Osteoblast (primary cell): Measurements from ENCODE around the gene DDC. TPM values are rescaled to one million over a fixed set of nuclear protein-coding genes. Genes with fewer than 3 reads are reported as not detected.

ENCODE experiments used
- DNase-seq: peaks from one replicate; pipeline ENCODE4 v3.0.0; 2011; ENCODE audit warnings: low spot score, mixed read lengths; ENCODE audit not compliant: insufficient read length; ENCODE audit errors: missing footprints
- H2AFZ ChIP-seq: 2 replicates; pipeline ENCODE4 v1.6.0; 2011; ENCODE audit warnings: mild to moderate bottlenecking, low read length
- H3K27ac ChIP-seq: 2 replicates; pipeline ENCODE4 v1.5.1; 2011; ENCODE audit warnings: mild to moderate bottlenecking, low read depth, low read length, moderate library complexity
- H3K27me3 ChIP-seq: 2 replicates; pipeline ENCODE4 v1.6.0; 2012; ENCODE audit warnings: mild to moderate bottlenecking, control low read depth, inconsistent platforms, low read length, moderate library complexity; ENCODE audit not compliant: insufficient read depth
- H3K36me3 ChIP-seq: 2 replicates; pipeline ENCODE4 v1.5.1; 2011; ENCODE audit warnings: mild to moderate bottlenecking, low read length, control low read depth, moderate library complexity; ENCODE audit not compliant: insufficient read depth
- H3K4me1 ChIP-seq: 2 replicates; pipeline ENCODE4 v1.5.1; 2011; ENCODE audit warnings: mild to moderate bottlenecking, low read length, control low read depth, moderate library complexity; ENCODE audit not compliant: insufficient read depth
- H3K4me2 ChIP-seq: 2 replicates; pipeline ENCODE4 v1.6.0; 2011; ENCODE audit warnings: mild to moderate bottlenecking, low read length; ENCODE audit not compliant: insufficient read depth
- H3K4me3 ChIP-seq: fragments of 200-600 bp; sonication (generic); 3 replicates; pipeline ENCODE4 v1.5.1; 2012; ENCODE audit warnings: mild to moderate bottlenecking, low read length, inconsistent platforms; ENCODE audit not compliant: insufficient read depth
- H3K79me2 ChIP-seq: 2 replicates; pipeline ENCODE4 v1.6.0; 2012; ENCODE audit warnings: mild to moderate bottlenecking, low read length, control low read depth, inconsistent platforms; ENCODE audit not compliant: insufficient read depth
- H3K9me3 ChIP-seq: 2 replicates; pipeline ENCODE4 v1.5.1; 2011; ENCODE audit warnings: low read depth, low read length, control low read depth
- H4K20me1 ChIP-seq: 2 replicates; pipeline ENCODE4 v1.6.0; 2012; ENCODE audit warnings: mild to moderate bottlenecking, low read length, control low read depth; ENCODE audit not compliant: insufficient read depth
- total RNA-seq: library from RNA; depleted of rRNA; stranded (reverse); fragments of >200 nt; gene quantifications from 2 replicates; pipeline ENCODE4 v1.2.3, GENCODE V29; 2012
- TF ChIP-seq, protein P1 (sequence below): IDR thresholded peaks from 2 replicates; pipeline ENCODE4 v1.5.1; 2011; ENCODE audit warnings: mild to moderate bottlenecking, low read depth, low read length, moderate library complexity; ENCODE audit errors: extremely low read depth

Gene DDC
- total RNA-seq, 1 donor = not detected

GRCh38 chr7:50502001-50502684 lies 63.1 kb downstream of the DDC start:
- H3K4me3 ChIP-seq = no peak overlapping the region
- peak; percentile 95 for DNase-seq
- peak overlapping the region; percentile 29 for H2AFZ ChIP-seq
- H3K4me2 ChIP-seq = peak overlapping the region; percentile 1
- H4K20me1 ChIP-seq = no peaks in the 10 kb centered on the region
- no peaks in the 10 kb centered on the region for H3K36me3 ChIP-seq
- peaks cover 10% of the 10 kb centered on the region for H3K4me1 ChIP-seq
- no peak overlapping the region for H3K27ac ChIP-seq
- TF ChIP-seq, protein P1, sequence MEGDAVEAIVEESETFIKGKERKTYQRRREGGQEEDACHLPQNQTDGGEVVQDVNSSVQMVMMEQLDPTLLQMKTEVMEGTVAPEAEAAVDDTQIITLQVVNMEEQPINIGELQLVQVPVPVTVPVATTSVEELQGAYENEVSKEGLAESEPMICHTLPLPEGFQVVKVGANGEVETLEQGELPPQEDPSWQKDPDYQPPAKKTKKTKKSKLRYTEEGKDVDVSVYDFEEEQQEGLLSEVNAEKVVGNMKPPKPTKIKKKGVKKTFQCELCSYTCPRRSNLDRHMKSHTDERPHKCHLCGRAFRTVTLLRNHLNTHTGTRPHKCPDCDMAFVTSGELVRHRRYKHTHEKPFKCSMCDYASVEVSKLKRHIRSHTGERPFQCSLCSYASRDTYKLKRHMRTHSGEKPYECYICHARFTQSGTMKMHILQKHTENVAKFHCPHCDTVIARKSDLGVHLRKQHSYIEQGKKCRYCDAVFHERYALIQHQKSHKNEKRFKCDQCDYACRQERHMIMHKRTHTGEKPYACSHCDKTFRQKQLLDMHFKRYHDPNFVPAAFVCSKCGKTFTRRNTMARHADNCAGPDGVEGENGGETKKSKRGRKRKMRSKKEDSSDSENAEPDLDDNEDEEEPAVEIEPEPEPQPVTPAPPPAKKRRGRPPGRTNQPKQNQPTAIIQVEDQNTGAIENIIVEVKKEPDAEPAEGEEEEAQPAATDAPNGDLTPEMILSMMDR = no peak
- no peaks in the 10 kb centered on the region for H3K79me2 ChIP-seq
- H3K27me3 ChIP-seq = peaks cover 4% of the 10 kb centered on the region
- no peaks in the 10 kb centered on the region for H3K9me3 ChIP-seq

- Histone ChIP-seq H3K4me3 (no peak overlapping the region), H4K20me1 (no peaks in the 10 kb centered on the region), H3K9me3 (no peaks in the 10 kb centered on the region), H3K4me2 (no peak overlapping the region), H2AFZ (no peak overlapping the region), H3K27ac (no peak overlapping the region), H3K4me1 (peaks cover 18% of the 10 kb centered on the region), H3K36me3 (no peaks in the 10 kb centered on the region), H3K79me2 (no peaks in the 10 kb centered on the region), H3K27me3 (peaks cover 4% of the 10 kb centered on the region)
- TF ChIP-seq, protein P1 = no peak
- no peak for DNase-seq
Observed at GRCh38 chr7:50499092-50499491, 66.1 kb downstream of the DDC start.

DNA sequence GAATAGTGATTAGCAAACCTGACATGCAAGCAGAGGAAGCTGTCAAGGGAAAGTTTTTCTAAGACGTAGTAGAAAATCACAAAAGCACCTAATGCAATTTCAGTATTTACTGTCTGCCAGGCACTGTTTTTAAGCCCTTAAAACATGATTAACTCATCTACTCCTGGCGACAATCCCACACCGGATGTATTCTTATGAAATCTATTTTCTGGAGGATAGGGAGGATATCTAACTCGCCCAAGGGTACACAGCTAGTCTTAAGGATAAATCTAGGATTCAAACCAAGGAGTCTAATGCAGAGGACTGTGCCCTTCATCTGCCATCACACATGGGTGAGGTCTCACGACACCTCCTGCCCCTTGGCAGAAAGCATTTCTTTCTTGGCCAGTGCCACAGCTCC lies 67.2 kb downstream of the DDC start:
- Histone ChIP-seq H3K79me2 (no peaks in the 10 kb centered on the region), H4K20me1 (no peaks in the 10 kb centered on the region), H3K9me3 (no peaks in the 10 kb centered on the region), H3K4me2 (no peak overlapping the region), H2AFZ (no peak overlapping the region), H3K4me1 (peaks cover 18% of the 10 kb centered on the region), H3K27me3 (peaks cover 4% of the 10 kb centered on the region), H3K4me3 (no peak overlapping the region), H3K36me3 (no peaks in the 10 kb centered on the region), H3K27ac (no peak overlapping the region)
- TF ChIP-seq, protein P1 = no peak
- DNase-seq = no peak

DNA sequence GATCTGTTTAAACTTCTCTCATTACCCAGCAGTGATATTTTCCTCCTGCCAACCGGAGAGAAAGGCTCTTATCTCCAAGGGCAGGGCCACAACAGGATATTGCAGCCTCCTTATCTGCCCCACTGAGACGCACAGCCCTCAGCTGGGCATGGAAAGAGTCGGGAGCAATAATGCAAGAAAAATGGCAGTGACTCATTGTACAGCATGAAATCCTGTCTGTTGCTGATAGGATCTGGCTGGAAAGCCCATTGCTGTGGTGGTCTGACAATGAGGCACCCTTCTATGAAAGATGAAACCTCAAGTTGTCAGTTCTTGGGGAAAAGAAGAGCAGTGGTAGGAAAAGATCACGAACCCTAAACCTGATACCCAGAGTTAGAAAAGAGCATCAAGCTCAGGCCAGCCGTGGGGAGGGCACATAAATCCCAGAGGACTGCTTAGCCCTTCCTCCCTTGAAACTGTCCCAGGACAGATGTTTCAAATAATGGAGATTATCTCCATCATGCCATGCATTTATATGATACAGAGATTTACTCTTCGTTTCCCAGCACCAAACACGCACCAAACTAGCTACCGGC lies 68.0 kb downstream of the DDC start:
- no peak for DNase-seq
- H3K9me3 ChIP-seq = no peaks in the 10 kb centered on the region
- no peaks in the 10 kb centered on the region for H4K20me1 ChIP-seq
- TF ChIP-seq, protein P1 = no peak
- H3K4me3 ChIP-seq = no peak overlapping the region
- H3K27me3 ChIP-seq = peaks cover 4% of the 10 kb centered on the region
- H3K4me2 ChIP-seq = no peak overlapping the region
- H3K4me1 ChIP-seq = peaks cover 12% of the 10 kb centered on the region
- H2AFZ ChIP-seq = no peak overlapping the region
- no peaks in the 10 kb centered on the region for H3K36me3 ChIP-seq
- H3K79me2 ChIP-seq = no peaks in the 10 kb centered on the region
- H3K27ac ChIP-seq = no peak overlapping the region
